ENCODE data around the gene KIF13A.

Gene KIF13A

GRCh38 chr6:17714879-17715851 lies 272.3 kb downstream of the KIF13A start:
- DNase-seq: no peak

DNA sequence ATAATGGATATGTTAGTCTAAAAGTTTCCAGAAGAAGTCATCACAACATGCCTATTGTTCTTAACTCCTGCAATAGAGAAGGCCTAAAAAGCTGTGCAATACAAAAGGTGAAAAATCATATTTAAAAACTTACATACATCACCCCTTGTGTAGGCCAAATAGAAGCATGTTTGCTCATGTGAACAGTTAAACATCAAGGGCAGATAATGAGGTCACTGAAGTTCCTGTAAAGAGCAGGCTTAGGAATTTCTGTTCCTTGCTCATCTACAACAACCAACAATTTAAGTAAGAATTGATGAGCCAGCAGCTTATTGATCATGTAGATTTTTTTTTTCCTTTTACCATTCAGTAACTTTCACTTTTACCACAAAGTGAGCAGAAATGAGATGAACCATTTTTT lies 273.3 kb downstream of the KIF13A start:
- DNase-seq: no peak

- no peak for DNase-seq
These were observed 274.9 kb downstream of the KIF13A start for GRCh38 chr6:17712576-17712975.

- DNase-seq: no peak
These were observed 277.1 kb downstream of the KIF13A start for GRCh38 chr6:17710331-17710730.

DNA sequence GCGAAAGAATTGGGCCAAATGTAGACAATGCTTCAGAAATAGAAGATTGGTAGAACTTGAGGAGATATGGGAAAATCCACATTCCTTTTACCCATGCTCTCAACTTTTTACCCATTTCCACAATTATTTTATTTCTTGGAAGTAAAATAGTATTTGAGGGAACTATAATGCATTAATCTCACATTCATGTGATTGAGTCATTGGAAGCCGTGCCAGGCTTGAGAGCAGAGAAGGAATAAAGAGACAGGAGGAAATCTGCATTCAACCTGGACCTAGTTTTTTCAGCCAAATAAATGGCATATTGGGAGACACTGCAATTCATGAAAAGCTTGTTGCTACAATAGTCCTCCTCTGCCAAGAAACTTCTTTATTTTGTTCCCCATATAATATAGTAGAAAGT lies 278.0 kb downstream of the KIF13A start:
- DNase-seq: no peak
